HEK293 (cell line): ENCODE data around the gene DIPK1C.

ENCODE experiments used
- AEBP2 ChIP-seq: fragments of 450-650 bp; formaldehyde crosslinking; IDR thresholded peaks from 2 replicates; pipeline ENCODE4 v1.5.1; 2016; ENCODE audit warnings: missing biosample characterization, missing genetic modification characterization, borderline replicate concordance
- GLI2 ChIP-seq: fragments of 450-650 bp; formaldehyde crosslinking; IDR thresholded peaks from 2 replicates; pipeline ENCODE4; 2017; ENCODE audit warnings: missing biosample characterization, missing genetic modification characterization, low read depth, borderline replicate concordance
- PRDM10 ChIP-seq: fragments of 450-650 bp; formaldehyde crosslinking; IDR thresholded peaks from 2 replicates; pipeline ENCODE4 v1.5.1; 2016; ENCODE audit warnings: missing biosample characterization, missing genetic modification characterization
- PRDM4 ChIP-seq: fragments of 450-650 bp; formaldehyde crosslinking; IDR thresholded peaks from 2 replicates; pipeline ENCODE4 v1.5.1; 2017; ENCODE audit warnings: missing biosample characterization, missing genetic modification characterization
- RBAK ChIP-seq: fragments of 450-650 bp; formaldehyde crosslinking; IDR thresholded peaks from 2 replicates; pipeline ENCODE4 v1.5.1; 2016; ENCODE audit warnings: missing biosample characterization, missing genetic modification characterization
- ZBTB44 ChIP-seq: fragments of 450-650 bp; IDR thresholded peaks from 2 replicates; pipeline ENCODE4 v1.5.1; 2018; ENCODE audit warnings: missing biosample characterization, mild to moderate bottlenecking, missing genetic modification characterization
- ZBTB8A ChIP-seq: fragments of 450-650 bp; formaldehyde crosslinking; IDR thresholded peaks from 2 replicates; pipeline ENCODE4 v1.5.1; 2016; ENCODE audit warnings: missing biosample characterization, missing genetic modification characterization
- ZFP37 ChIP-seq: fragments of 450-650 bp; formaldehyde crosslinking; IDR thresholded peaks from 2 replicates; pipeline ENCODE4 v1.5.1; 2016; ENCODE audit warnings: missing biosample characterization, missing genetic modification characterization
- ZNF140 ChIP-seq: fragments of 450-650 bp; formaldehyde crosslinking; IDR thresholded peaks from 2 replicates; pipeline ENCODE4 v1.5.1; 2016; ENCODE audit warnings: missing biosample characterization, missing genetic modification characterization
- ZNF354C ChIP-seq: fragments of 450-650 bp; formaldehyde crosslinking; IDR thresholded peaks from 2 replicates; pipeline ENCODE4 v1.5.1; 2016; ENCODE audit warnings: missing biosample characterization, missing genetic modification characterization, low read depth, borderline replicate concordance
- ZNF394 ChIP-seq: fragments of 450-650 bp; formaldehyde crosslinking; IDR thresholded peaks from 2 replicates; pipeline ENCODE4 v1.5.1; 2016; ENCODE audit warnings: missing biosample characterization, missing genetic modification characterization, mild to moderate bottlenecking, moderate library complexity, borderline replicate concordance
- ZNF416 ChIP-seq: fragments of 450-650 bp; formaldehyde crosslinking; IDR thresholded peaks from 2 replicates; pipeline ENCODE4 v1.5.1; 2016; ENCODE audit warnings: missing biosample characterization, missing genetic modification characterization
- ZNF530 ChIP-seq: fragments of 450-650 bp; formaldehyde crosslinking; IDR thresholded peaks from 2 replicates; pipeline ENCODE4 v1.5.1; 2016; ENCODE audit warnings: low read depth, missing biosample characterization, missing genetic modification characterization
- ZNF596 ChIP-seq: fragments of 450-650 bp; IDR thresholded peaks from 2 replicates; pipeline ENCODE4 v1.5.0; 2018; ENCODE audit warnings: missing biosample characterization, mild to moderate bottlenecking, missing genetic modification characterization, moderate library complexity
- ZNF660 ChIP-seq: fragments of 450-650 bp; IDR thresholded peaks from 2 replicates; pipeline ENCODE4 v1.5.1; 2018; ENCODE audit warnings: missing biosample characterization, mild to moderate bottlenecking, missing genetic modification characterization
- ZNF670 ChIP-seq: fragments of 450-650 bp; formaldehyde crosslinking; IDR thresholded peaks from 2 replicates; pipeline ENCODE4 v1.5.1; 2016; ENCODE audit warnings: missing biosample characterization, missing genetic modification characterization, low read depth
- ZNF747 ChIP-seq: fragments of 450-650 bp; formaldehyde crosslinking; IDR thresholded peaks from 2 replicates; pipeline ENCODE4 v1.5.1; 2016; ENCODE audit warnings: missing biosample characterization, missing genetic modification characterization
- ZSCAN16 ChIP-seq: fragments of 450-650 bp; formaldehyde crosslinking; IDR thresholded peaks from 2 replicates; pipeline ENCODE4 v1.5.1; 2016; ENCODE audit warnings: missing biosample characterization, missing genetic modification characterization
- TF ChIP-seq, protein P1 (sequence below): fragments of 450-650 bp; formaldehyde crosslinking; IDR thresholded peaks from 2 replicates; pipeline ENCODE4 v1.5.1; 2016; ENCODE audit warnings: missing biosample characterization, missing genetic modification characterization
- TF ChIP-seq, protein P2 (sequence below): fragments of 450-650 bp; formaldehyde crosslinking; IDR thresholded peaks from 2 replicates; pipeline ENCODE4 v1.5.1; 2016; ENCODE audit warnings: missing biosample characterization, missing genetic modification characterization

The DIPK1C gene

DNA sequence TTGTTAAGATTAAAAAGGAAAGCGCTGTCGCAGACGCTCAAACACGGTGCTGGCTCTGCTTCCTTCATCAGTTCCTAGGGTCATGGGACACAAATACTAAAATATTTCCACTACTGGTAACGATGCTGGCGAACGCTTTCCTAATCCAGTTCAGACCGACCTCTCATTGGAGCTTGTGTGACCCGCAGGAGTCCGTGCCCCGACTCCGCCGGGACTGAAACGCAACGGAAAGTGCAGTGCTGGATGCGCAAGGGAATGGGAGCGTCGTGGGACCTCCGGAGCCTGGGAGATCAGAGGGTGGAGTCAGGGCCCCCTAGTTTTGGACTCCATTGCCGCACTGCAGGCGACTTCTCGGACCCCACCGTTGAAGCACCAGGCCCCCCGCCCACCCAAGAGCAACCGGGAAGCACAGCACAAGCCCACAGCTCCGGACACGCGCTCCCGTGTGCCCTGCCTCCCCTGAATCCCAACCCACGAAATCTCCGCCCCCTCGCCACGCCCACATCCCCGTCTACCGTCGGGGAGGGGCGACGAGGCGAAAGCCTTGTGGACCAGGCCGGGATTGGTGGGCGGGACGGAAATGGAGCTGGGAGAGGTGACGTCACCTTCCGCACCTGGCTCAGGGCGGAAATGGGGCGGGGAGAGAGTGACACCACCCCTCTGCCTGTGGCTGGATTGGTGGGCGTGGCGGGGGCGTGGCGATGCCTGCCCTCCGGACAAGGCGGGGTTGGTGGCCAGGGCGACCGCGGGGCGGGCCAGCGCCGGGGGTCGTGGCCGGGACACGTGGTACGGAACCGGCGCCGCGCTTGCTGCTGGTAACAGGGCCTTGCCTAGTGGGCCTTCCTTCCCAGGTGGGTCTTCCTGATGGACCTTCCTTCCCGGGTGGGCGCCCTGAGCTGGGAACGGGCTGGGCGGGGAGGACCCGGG lies 38.7 kb upstream of the DIPK1C start, which contains the start of gene CNDP2 (continued):
- TF ChIP-seq, protein P1, sequence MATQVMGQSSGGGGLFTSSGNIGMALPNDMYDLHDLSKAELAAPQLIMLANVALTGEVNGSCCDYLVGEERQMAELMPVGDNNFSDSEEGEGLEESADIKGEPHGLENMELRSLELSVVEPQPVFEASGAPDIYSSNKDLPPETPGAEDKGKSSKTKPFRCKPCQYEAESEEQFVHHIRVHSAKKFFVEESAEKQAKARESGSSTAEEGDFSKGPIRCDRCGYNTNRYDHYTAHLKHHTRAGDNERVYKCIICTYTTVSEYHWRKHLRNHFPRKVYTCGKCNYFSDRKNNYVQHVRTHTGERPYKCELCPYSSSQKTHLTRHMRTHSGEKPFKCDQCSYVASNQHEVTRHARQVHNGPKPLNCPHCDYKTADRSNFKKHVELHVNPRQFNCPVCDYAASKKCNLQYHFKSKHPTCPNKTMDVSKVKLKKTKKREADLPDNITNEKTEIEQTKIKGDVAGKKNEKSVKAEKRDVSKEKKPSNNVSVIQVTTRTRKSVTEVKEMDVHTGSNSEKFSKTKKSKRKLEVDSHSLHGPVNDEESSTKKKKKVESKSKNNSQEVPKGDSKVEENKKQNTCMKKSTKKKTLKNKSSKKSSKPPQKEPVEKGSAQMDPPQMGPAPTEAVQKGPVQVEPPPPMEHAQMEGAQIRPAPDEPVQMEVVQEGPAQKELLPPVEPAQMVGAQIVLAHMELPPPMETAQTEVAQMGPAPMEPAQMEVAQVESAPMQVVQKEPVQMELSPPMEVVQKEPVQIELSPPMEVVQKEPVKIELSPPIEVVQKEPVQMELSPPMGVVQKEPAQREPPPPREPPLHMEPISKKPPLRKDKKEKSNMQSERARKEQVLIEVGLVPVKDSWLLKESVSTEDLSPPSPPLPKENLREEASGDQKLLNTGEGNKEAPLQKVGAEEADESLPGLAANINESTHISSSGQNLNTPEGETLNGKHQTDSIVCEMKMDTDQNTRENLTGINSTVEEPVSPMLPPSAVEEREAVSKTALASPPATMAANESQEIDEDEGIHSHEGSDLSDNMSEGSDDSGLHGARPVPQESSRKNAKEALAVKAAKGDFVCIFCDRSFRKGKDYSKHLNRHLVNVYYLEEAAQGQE (tag by site-specific recombination) = no peak
- TF ChIP-seq ZNF140 (tag by site-specific recombination) = no peak
- no peak for TF ChIP-seq ZNF394
- 0 out of 2 replicates have a peak, but pooled peaks have one; percentile 40 for TF ChIP-seq ZFP37
- TF ChIP-seq ZNF354C (tag by site-specific recombination) = no peak
- TF ChIP-seq ZNF670 (tag by site-specific recombination) = no peak
- TF ChIP-seq ZBTB44 (tag by site-specific recombination) = no peak
- no peak for TF ChIP-seq ZNF660 (tag by site-specific recombination)
- no peak for TF ChIP-seq PRDM10 (tag by site-specific recombination)
- no peak; the same call in 1 of the 2 replicates for TF ChIP-seq ZBTB8A (tag by site-specific recombination)
- no peak for TF ChIP-seq ZNF530 (tag by site-specific recombination)
- TF ChIP-seq GLI2 = no peak
- TF ChIP-seq ZSCAN16 (tag by site-specific recombination) = no peak
- TF ChIP-seq RBAK (tag by site-specific recombination) = no peak
- no peak for TF ChIP-seq ZNF596 (tag by site-specific recombination)
- TF ChIP-seq, protein P2, sequence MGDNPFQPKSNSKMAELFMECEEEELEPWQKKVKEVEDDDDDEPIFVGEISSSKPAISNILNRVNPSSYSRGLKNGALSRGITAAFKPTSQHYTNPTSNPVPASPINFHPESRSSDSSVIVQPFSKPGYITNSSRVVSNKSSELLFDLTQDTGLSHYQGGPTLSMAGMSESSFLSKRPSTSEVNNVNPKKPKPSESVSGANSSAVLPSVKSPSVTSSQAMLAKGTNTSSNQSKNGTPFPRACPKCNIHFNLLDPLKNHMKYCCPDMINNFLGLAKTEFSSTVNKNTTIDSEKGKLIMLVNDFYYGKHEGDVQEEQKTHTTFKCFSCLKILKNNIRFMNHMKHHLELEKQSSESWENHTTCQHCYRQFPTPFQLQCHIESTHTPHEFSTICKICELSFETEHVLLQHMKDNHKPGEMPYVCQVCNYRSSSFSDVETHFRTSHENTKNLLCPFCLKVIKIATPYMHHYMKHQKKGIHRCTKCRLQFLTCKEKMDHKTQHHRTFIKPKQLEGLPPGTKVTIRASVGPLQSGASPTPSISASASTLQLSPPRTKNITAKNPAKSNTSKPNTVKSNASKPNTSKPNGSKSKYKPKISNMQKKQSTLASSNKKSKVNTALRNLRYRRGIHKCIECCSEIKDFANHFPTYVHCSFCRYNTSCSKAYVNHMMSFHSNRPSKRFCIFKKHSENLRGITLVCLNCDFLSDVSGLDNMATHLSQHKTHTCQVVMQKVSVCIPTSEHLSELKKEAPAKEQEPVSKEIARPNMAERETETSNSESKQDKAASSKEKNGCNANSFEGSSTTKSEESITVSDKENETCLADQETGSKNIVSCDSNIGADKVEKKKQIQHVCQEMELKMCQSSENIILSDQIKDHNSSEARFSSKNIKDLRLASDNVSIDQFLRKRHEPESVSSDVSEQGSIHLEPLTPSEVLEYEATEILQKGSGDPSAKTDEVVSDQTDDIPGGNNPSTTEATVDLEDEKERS (tag by site-specific recombination) = no peak
- TF ChIP-seq ZNF416 = no peak
- TF ChIP-seq ZNF747 (tag by site-specific recombination) = no peak
- TF ChIP-seq PRDM4 (tag by site-specific recombination) = no peak
- TF ChIP-seq AEBP2 (tag by site-specific recombination) = no peak
